Gastrocnemius medialis (tissue), 4 donors: ENCODE results near the gene PPFIBP2. TPM values are rescaled to one million over a fixed set of nuclear protein-coding genes. Genes with fewer than 3 reads are reported as not detected.

Experiments
- ATAC-seq, 2 donors: fragments of 150-250 bp; one replicate each; pipeline ENCODE4 v1.9.1; 2016
- DNase-seq, 2 donors: peaks; one replicate each; pipeline ENCODE4 v3.0.0-alpha.2; 2019
- H3K27ac ChIP-seq, 4 donors: fragments of 200-600 bp; sonication (generic); 1 replicate in 1 of 4; 2 replicates in 3 of 4; pipeline ENCODE4 v1.5.1; 2016 to 2018; ENCODE audit warnings: mild to moderate bottlenecking in 2 of 4, moderate library complexity in 1 of 4
- H3K27me3 ChIP-seq, 3 donors: fragments of 200-600 bp; sonication (generic) in 2 of 3; 1 replicate in 1 of 3; 2 replicates in 2 of 3; pipeline versions ENCODE4 v1.5.1 to v1.6.0; 2016 to 2019; ENCODE audit warnings: mild to moderate bottlenecking in 1 of 3, moderate library complexity in 1 of 3
- H3K36me3 ChIP-seq, 2 donors: fragments of 200-600 bp; sonication (generic) in 1 of 2; one replicate each; pipeline ENCODE4 v1.5.1; 2017 to 2018
- H3K4me1 ChIP-seq, 2 donors: fragments of 200-600 bp; sonication (generic) in 1 of 2; one replicate each; pipeline ENCODE4 v1.5.1; 2016 to 2017; ENCODE audit warnings: mild to moderate bottlenecking in 2 of 2
- H3K4me3 ChIP-seq, 4 donors: fragments of 200-600 bp; sonication (generic) in 3 of 4; 1 replicate in 1 of 4; 2 replicates in 3 of 4; pipeline ENCODE4 v1.5.1; 2016 to 2019; ENCODE audit warnings: mild to moderate bottlenecking in 2 of 4
- H3K9me3 ChIP-seq, 3 donors: fragments of 200-600 bp; sonication (generic) in 2 of 3; 1 replicate in 1 of 3; 2 replicates in 2 of 3; pipeline ENCODE4 v1.5.1; 2016 to 2019
- POLR2A ChIP-seq, 2 donors: fragments of 450-650 bp; IDR thresholded peaks; one replicate each; pipeline ENCODE4 v1.6.1; 2017; ENCODE audit warnings: antibody characterized with exemption in 2 of 2, mild to moderate bottlenecking in 2 of 2, moderate library complexity in 2 of 2
- in situ Hi-C, 4 donors: fragments of 200-750 bp; cut with MboI; loops; one replicate each; pipeline versions ENCODE4 v1.15.0 to v1.8.0; 2017; ENCODE audit warnings: low sequenced_read_pairs in 4 of 4
- intact Hi-C: fragments of 100-400 bp; cut with DNase I; formaldehyde crosslinking; loops from one replicate; pipeline ENCODE4 v1.15.1; 2023; ENCODE audit warnings: low total_unique reads
- total RNA-seq, 4 donors: library from RNA; depleted of rRNA; stranded (reverse); fragments of >200 nt; gene quantifications; one replicate each; pipeline versions ENCODE4 v1.1.0 to v1.2.3, GENCODE V29; 2016
- TF ChIP-seq, protein P1 (sequence below), 5 experiments: fragments of 450-650 bp in 3 of 5; fragments of 200-600 bp in 2 of 5; sonication (generic) in 2 of 5; IDR thresholded peaks in 4 of 5; conservative IDR thresholded peaks in 1 of 5; 1 replicate in 4 of 5; 2 replicates in 1 of 5; pipeline ENCODE4 v1.5.1; 2016 to 2019; ENCODE audit warnings: antibody characterized with exemption in 5 of 5, mild to moderate bottlenecking in 3 of 5, moderate library complexity in 3 of 5

The PPFIBP2 gene
- total RNA-seq, 4 donors from 2014 or later = 10.5 to 33.5 (median 25.4) TPM

- TF ChIP-seq, protein P1, sequence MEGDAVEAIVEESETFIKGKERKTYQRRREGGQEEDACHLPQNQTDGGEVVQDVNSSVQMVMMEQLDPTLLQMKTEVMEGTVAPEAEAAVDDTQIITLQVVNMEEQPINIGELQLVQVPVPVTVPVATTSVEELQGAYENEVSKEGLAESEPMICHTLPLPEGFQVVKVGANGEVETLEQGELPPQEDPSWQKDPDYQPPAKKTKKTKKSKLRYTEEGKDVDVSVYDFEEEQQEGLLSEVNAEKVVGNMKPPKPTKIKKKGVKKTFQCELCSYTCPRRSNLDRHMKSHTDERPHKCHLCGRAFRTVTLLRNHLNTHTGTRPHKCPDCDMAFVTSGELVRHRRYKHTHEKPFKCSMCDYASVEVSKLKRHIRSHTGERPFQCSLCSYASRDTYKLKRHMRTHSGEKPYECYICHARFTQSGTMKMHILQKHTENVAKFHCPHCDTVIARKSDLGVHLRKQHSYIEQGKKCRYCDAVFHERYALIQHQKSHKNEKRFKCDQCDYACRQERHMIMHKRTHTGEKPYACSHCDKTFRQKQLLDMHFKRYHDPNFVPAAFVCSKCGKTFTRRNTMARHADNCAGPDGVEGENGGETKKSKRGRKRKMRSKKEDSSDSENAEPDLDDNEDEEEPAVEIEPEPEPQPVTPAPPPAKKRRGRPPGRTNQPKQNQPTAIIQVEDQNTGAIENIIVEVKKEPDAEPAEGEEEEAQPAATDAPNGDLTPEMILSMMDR (IDR thresholded peaks at IDR 0.05 in 4 of 5, conservative IDR thresholded peaks at IDR 0.05 in 1 of 5) = no peak
- TF ChIP-seq POLR2A (IDR thresholded peaks at IDR 0.05) = no peak
- intact Hi-C loops (no loop called here), in situ Hi-C loops (no loop called here)
- Histone ChIP-seq H3K4me1 (peaks cover 0 to 10% of the 10 kb centered on the region in 2 donors), H3K27ac (peak overlapping the region in 3 of 4 donors; percentile 21 to 51 (median 33)), H3K4me3 (no peak overlapping the region), H3K36me3 (peaks cover 0 to 70% of the 10 kb centered on the region in 2 donors), H3K9me3 (no peaks in the 10 kb centered on the region), H3K27me3 (no peaks in the 10 kb centered on the region)
- no peak for DNase-seq
- ATAC-seq = peak; percentile 34 to 38
These were observed 125.2 kb downstream of the PPFIBP2 start for GRCh38 chr11:7638710-7639642.

GRCh38 chr11:7639643-7640025 is 125.8 kb downstream of the PPFIBP2 start:
- H3K4me1 ChIP-seq = peaks cover 0 to 10% of the 10 kb centered on the region in 2 donors
- ATAC-seq (no peak), DNase-seq (no peak)
- H3K27ac ChIP-seq = peak overlapping the region in 1 of 4 donors; percentile 21
- in situ Hi-C loops (no loop called here), intact Hi-C loops (no loop called here)
- TF ChIP-seq, protein P1 (IDR thresholded peaks at IDR 0.05 in 4 of 5, conservative IDR thresholded peaks at IDR 0.05 in 1 of 5) = no peak
- no peak for TF ChIP-seq POLR2A (IDR thresholded peaks at IDR 0.05)
- H3K27me3 ChIP-seq = no peaks in the 10 kb centered on the region
- peaks cover 0 to 65% of the 10 kb centered on the region in 2 donors for H3K36me3 ChIP-seq
- H3K9me3 ChIP-seq = no peaks in the 10 kb centered on the region
- H3K4me3 ChIP-seq = no peak overlapping the region

GRCh38 chr11:7640816-7641215 is 127.0 kb downstream of the PPFIBP2 start:
- Histone ChIP-seq H3K9me3 (no peaks in the 10 kb centered on the region), H3K4me3 (no peak overlapping the region), H3K27me3 (no peaks in the 10 kb centered on the region), H3K4me1 (peaks cover 0 to 10% of the 10 kb centered on the region in 2 donors), H3K36me3 (peaks cover 0 to 54% of the 10 kb centered on the region in 2 donors), H3K27ac (no peak overlapping the region)
- intact Hi-C loops (no loop called here), in situ Hi-C loops (no loop called here)
- TF ChIP-seq POLR2A (IDR thresholded peaks at IDR 0.05) = no peak
- TF ChIP-seq, protein P1 (IDR thresholded peaks at IDR 0.05 in 4 of 5, conservative IDR thresholded peaks at IDR 0.05 in 1 of 5) = no peak
- ATAC-seq (no peak), DNase-seq (no peak)

GRCh38 chr11:7642747-7643146 is 128.9 kb downstream of the PPFIBP2 start:
- DNase-seq (no peak), ATAC-seq (no peak)
- TF ChIP-seq, protein P1 (IDR thresholded peaks at IDR 0.05 in 4 of 5, conservative IDR thresholded peaks at IDR 0.05 in 1 of 5) = no peak
- no peak for TF ChIP-seq POLR2A (IDR thresholded peaks at IDR 0.05)
- intact Hi-C loops (no loop called here), in situ Hi-C loops (no loop called here)
- H3K9me3 ChIP-seq = no peaks in the 10 kb centered on the region
- no peak overlapping the region for H3K4me3 ChIP-seq
- no peak overlapping the region for H3K27ac ChIP-seq
- H3K4me1 ChIP-seq = peaks cover 0 to 10% of the 10 kb centered on the region in 2 donors
- H3K36me3 ChIP-seq = peaks cover 0 to 34% of the 10 kb centered on the region in 2 donors
- no peaks in the 10 kb centered on the region for H3K27me3 ChIP-seq
